Measurements from ENCODE around the gene FTL.

Gene FTL

DNA sequence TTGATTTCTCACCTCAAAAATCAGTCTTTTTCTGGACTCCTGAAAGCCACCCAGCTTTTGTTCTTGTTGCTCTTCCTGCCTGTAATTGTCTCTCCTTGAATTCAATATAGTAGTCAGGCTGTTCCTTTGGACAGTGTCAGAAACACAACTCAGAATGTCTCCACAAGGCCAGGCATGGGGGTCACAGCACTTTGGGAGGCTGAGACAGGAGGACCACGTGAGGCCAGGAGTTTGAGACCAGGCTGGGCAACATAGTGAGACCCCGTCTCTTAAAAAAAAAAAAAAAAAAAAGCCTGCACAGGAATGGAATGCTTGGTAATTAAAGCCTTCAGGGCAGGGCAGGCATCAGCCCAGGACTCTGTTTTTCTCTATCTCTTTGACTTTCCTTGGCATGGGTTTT, 19.3 kb upstream of the FTL start:
- Histone ChIP-seq H3K27me3 (ENCODE audit: control insufficient read depth, insufficient read depth, low read length) (no peaks in the 10 kb centered on the region), H3K4me1 (ENCODE audit: control insufficient read depth, insufficient read depth, low read length) (no peaks in the 10 kb centered on the region), H3K27ac (ENCODE audit: low read length) (no peak overlapping the region), H3K9me3 (ENCODE audit: control insufficient read depth, insufficient read depth, low read length) (no peaks in the 10 kb centered on the region), H3K36me3 (ENCODE audit: control insufficient read depth, insufficient read depth, low read length) (no peaks in the 10 kb centered on the region), H3K4me3 (ENCODE audit: low read length) (no peak overlapping the region)
- WGBS (ENCODE audit: insufficient coverage, insufficient read length) = no CpG with 5 or more reads among the region's 2 CpGs
- DNase-seq (ENCODE audit: low read depth, low spot score) = no peak

DNA sequence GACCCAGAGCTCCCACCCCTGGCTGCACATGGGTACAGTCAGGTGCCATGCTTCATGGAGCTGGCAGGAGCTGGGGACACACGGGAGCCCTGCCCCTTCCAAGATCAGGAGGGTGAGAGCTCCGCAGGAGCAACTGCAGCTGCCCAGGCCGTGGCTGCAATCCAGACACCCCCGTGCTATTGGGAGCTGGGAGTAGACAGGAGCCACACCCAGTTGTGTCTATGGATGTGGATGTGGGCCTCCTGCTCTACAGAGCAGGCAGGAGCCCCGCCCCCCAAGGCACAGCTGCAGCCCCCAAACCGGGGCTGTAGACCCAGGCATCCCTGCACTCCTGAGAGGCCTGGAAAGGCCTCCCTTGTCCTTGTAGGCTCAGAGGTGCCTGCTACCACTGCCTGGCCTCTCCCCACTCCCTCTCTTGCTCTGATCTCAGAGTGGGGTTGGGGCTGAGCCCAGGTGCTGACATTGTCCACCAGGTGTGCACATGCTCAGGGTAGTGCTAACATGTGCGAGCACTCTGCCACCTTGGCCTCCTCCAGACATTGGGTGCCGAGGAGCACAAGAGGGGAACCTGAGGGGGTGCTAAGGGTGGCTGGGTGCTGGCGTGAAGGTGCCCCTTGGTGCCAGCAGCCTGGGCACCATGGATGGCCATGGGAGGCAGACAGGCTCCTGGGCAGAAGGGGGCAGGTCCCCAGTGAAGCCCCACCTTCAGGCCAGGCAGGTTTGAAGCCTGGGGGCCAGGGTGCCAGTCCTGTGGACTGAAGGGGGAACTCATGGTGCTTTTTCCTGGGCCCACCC, 18.4 kb upstream of the FTL start:
- no CpG with 5 or more reads among the region's 9 CpGs for WGBS (ENCODE audit: insufficient coverage, insufficient read length)
- no peaks in the 10 kb centered on the region for H3K4me1 ChIP-seq (ENCODE audit: control insufficient read depth, insufficient read depth, low read length)
- H3K27me3 ChIP-seq (ENCODE audit: control insufficient read depth, insufficient read depth, low read length) = no peaks in the 10 kb centered on the region
- H3K36me3 ChIP-seq (ENCODE audit: control insufficient read depth, insufficient read depth, low read length) = no peaks in the 10 kb centered on the region
- no peaks in the 10 kb centered on the region for H3K9me3 ChIP-seq (ENCODE audit: control insufficient read depth, insufficient read depth, low read length)
- DNase-seq (ENCODE audit: low read depth, low spot score) = no peak
- no peak overlapping the region for H3K27ac ChIP-seq (ENCODE audit: low read length)
- no peak overlapping the region for H3K4me3 ChIP-seq (ENCODE audit: low read length)

DNA sequence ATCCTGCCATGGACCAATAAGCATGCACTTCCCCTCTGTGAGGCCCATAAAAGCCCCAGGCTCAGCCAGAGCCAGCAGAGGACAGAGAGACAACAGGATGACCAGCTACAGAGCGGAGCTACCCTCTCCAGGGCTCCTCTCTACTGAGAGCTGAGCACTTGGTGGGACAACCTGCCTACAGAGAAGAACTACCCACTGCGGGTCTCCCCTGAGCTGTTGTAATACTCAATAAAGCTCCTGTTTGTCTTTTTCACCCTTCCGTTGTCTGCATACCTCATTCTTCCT, 17.9 kb upstream of the FTL start:
- no CpG with 5 or more reads among the region's 3 CpGs for WGBS (ENCODE audit: insufficient coverage, insufficient read length)
- no peaks in the 10 kb centered on the region for H3K9me3 ChIP-seq (ENCODE audit: control insufficient read depth, insufficient read depth, low read length)
- no peak overlapping the region for H3K27ac ChIP-seq (ENCODE audit: low read length)
- no peaks in the 10 kb centered on the region for H3K27me3 ChIP-seq (ENCODE audit: control insufficient read depth, insufficient read depth, low read length)
- no peak for DNase-seq (ENCODE audit: low read depth, low spot score)
- H3K36me3 ChIP-seq (ENCODE audit: control insufficient read depth, insufficient read depth, low read length) = no peaks in the 10 kb centered on the region
- H3K4me1 ChIP-seq (ENCODE audit: control insufficient read depth, insufficient read depth, low read length) = no peaks in the 10 kb centered on the region
- no peak overlapping the region for H3K4me3 ChIP-seq (ENCODE audit: low read length)

DNA sequence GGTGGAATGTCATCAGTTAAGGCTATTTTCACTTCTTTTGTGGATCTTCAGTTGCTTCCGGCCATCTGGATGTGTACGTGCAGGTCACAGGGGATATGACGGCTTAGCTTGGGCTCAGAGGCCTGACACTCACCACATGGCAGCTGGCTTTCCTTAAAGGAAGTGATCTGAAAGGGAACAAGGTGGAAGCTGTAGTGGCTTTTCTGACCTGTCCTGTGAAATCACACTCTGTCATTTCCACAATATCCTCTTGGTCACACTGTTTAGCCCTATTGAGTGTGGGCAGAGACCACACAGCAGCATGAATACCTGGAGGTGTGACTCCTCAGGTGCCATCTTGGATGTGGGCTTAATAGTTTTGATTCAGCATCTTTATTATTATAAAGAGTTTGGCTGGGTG, 14.9 kb upstream of the FTL start:
- no peaks in the 10 kb centered on the region for H3K9me3 ChIP-seq (ENCODE audit: control insufficient read depth, insufficient read depth, low read length)
- no peak overlapping the region for H3K4me3 ChIP-seq (ENCODE audit: low read length)
- H3K27me3 ChIP-seq (ENCODE audit: control insufficient read depth, insufficient read depth, low read length) = no peaks in the 10 kb centered on the region
- no CpG with 5 or more reads among the region's 3 CpGs for whole genome bisulfite sequencing (ENCODE audit: insufficient coverage, insufficient read length)
- DNase-seq (ENCODE audit: low read depth, low spot score) = no peak
- H3K4me1 ChIP-seq (ENCODE audit: control insufficient read depth, insufficient read depth, low read length) = no peaks in the 10 kb centered on the region
- no peaks in the 10 kb centered on the region for H3K36me3 ChIP-seq (ENCODE audit: control insufficient read depth, insufficient read depth, low read length)
- H3K27ac ChIP-seq (ENCODE audit: low read length) = no peak overlapping the region

DNA sequence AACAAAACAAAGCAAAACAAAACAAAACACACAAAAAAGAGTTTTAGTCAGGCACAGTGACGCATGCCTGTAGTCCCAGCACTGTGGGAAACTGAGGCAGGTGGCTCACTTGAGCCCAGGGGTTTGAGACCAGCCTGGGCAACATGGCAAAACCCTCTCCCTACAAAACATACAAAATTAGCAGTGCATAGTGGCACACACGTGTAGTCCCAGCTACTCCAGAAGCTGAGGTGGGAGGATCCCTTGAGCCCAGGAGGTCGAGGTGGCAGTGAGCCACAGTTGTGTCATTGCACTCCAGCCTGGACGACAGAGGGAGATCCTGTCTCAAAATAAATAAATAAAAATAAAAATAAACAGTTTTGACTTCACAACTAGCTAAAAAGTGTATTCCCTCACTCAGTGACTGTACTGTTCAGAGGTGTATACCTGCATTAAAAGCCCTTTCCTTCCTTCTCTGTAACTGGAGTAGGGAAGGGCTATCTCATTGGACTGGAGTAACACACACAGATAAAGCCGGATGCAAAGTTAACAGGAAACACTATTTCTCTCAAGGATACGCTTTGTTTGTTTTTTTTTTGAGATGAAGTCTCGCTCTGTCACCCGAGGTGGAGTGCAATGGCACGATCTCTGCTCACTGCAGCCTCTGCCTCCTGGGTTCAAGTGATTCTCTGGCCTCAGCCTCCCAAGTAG, 14.1 kb upstream of the FTL start:
- Histone ChIP-seq H3K27me3 (ENCODE audit: control insufficient read depth, insufficient read depth, low read length) (no peaks in the 10 kb centered on the region), H3K9me3 (ENCODE audit: control insufficient read depth, insufficient read depth, low read length) (no peaks in the 10 kb centered on the region), H3K36me3 (ENCODE audit: control insufficient read depth, insufficient read depth, low read length) (no peaks in the 10 kb centered on the region), H3K4me1 (ENCODE audit: control insufficient read depth, insufficient read depth, low read length) (no peaks in the 10 kb centered on the region), H3K4me3 (ENCODE audit: low read length) (no peak overlapping the region), H3K27ac (ENCODE audit: low read length) (no peak overlapping the region)
- WGBS (ENCODE audit: insufficient coverage, insufficient read length) = no CpG with 5 or more reads among the region's 9 CpGs
- DNase-seq (ENCODE audit: low read depth, low spot score) = no peak

DNA sequence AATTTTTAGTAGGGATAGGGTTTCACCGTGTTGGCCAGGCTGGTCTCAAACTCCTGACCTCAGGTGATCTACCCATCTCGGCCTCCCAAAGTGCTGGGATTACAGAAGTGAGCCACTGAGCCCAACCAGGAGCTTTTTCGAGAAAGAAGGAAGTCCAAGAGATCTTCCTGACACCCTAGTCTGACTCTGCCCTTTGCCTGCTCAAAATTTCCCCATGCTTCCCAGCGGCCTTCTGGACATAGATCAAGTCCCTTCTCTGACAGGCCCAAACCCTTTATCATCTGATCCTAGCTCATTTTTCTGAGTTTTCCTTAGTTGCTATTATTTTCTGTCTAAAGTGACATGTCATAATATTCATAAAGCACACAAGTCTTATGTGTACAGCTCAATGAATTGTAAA, 12.0 kb upstream of the FTL start:
- WGBS (ENCODE audit: insufficient coverage, insufficient read length) = no CpG with 5 or more reads among the region's 4 CpGs
- Histone ChIP-seq H3K36me3 (ENCODE audit: control insufficient read depth, insufficient read depth, low read length) (peaks cover 10% of the 10 kb centered on the region; the same call in 1 of the 2 replicates), H3K4me3 (ENCODE audit: low read length) (no peak overlapping the region), H3K9me3 (ENCODE audit: control insufficient read depth, insufficient read depth, low read length) (no peaks in the 10 kb centered on the region), H3K27me3 (ENCODE audit: control insufficient read depth, insufficient read depth, low read length) (no peaks in the 10 kb centered on the region), H3K4me1 (ENCODE audit: control insufficient read depth, insufficient read depth, low read length) (no peaks in the 10 kb centered on the region; the same call in 1 of the 2 replicates), H3K27ac (ENCODE audit: low read length) (no peak overlapping the region)
- DNase-seq (ENCODE audit: low read depth, low spot score) = no peak

DNA sequence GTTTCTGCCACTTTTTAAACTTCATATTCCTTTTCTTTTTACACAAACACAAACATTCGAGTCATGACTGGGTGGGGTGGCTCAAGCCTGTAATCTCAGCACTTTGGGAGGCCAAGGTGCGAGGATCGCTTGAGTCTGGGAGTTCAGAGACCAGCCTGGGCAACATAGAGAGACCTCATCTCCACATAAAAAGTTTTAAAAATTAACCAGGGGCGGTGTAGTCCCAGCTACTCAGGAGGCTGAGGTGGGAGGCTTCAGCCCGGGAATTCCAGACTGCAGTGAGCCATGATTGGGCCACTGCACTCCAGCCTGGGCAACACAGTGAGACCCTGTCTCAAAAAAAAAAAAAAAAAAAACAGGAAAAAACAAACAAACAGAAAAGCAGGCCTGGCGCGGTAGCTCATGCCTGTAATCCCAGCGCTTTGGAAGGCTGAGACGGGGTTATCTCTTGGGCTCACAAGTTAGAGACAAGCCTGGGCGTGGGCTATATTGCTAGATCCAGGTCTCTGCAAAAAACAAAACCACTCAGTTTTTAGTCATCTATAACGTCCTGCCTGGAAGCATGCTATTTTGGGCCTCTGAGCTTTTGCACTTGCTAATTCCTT, 11.0 kb upstream of the FTL start:
- Histone ChIP-seq H3K4me3 (ENCODE audit: low read length) (peak overlapping the region; percentile 83; the same call in 1 of the 2 replicates), H3K9me3 (ENCODE audit: control insufficient read depth, insufficient read depth, low read length) (no peaks in the 10 kb centered on the region), H3K36me3 (ENCODE audit: control insufficient read depth, insufficient read depth, low read length) (peaks cover 10% of the 10 kb centered on the region; the same call in 1 of the 2 replicates), H3K27ac (ENCODE audit: low read length) (no peak overlapping the region), H3K4me1 (ENCODE audit: control insufficient read depth, insufficient read depth, low read length) (no peaks in the 10 kb centered on the region; the same call in 1 of the 2 replicates), H3K27me3 (ENCODE audit: control insufficient read depth, insufficient read depth, low read length) (no peaks in the 10 kb centered on the region)
- no peak for DNase-seq (ENCODE audit: low read depth, low spot score)
- WGBS (ENCODE audit: insufficient coverage, insufficient read length) = no CpG with 5 or more reads among the region's 11 CpGs

DNA sequence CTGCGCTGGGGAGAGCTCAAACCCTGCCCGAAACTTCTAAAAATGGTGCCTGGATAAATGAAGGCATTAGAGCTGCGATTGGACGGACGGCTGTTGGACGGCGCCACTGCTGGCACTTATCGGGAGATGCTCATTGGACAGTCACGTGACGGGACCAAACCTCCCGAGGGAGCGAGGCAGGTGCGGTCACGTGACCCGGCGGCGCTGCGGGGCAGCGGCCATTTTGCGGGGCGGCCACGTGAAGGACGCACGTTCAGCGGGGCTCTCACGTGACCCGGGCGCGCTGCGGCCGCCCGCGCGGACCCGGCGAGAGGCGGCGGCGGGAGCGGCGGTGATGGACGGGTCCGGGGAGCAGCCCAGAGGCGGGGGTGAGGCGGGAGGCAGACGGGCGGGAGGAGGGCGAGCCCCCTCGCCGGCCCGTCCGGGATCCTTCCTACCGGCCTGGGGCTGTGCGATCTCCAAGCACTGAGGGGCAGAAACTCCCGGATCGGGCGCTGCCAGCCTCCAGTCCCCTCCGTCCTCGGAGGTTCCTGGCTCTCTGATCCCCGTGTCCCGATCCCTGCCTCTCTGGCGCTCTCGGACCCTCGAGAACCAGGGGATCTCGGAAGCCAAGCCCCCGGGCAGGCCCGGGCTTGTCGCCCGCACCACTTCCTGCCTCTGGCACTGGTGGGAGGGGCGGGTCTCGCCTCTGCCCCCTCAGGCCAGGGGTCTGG, 10.4 kb upstream of the FTL start, which contains the start of gene BAX:
Gene BAX (plus strand): TSS at position 281 of the 713 bp plus-strand sequence. CDS start 54 bp downstream, at position 335.
- WGBS (ENCODE audit: insufficient coverage, insufficient read length) = no CpG with 5 or more reads among the region's 71 CpGs
- Histone ChIP-seq H3K27me3 (ENCODE audit: control insufficient read depth, insufficient read depth, low read length) (no peaks in the 10 kb centered on the region), H3K4me3 (ENCODE audit: low read length) (peak within 1 kb of the TSS; percentile 83), H3K4me1 (ENCODE audit: control insufficient read depth, insufficient read depth, low read length) (no peaks in the 10 kb centered on the region; the same call in 1 of the 2 replicates), H3K27ac (ENCODE audit: low read length) (no peak within 1 kb of the TSS), H3K36me3 (ENCODE audit: control insufficient read depth, insufficient read depth, low read length) (peaks cover 10% of the 10 kb centered on the region; the same call in 1 of the 2 replicates), H3K9me3 (ENCODE audit: control insufficient read depth, insufficient read depth, low read length) (no peaks in the 10 kb centered on the region)
- DNase-seq (ENCODE audit: low read depth, low spot score) = peak; percentile 94

DNA sequence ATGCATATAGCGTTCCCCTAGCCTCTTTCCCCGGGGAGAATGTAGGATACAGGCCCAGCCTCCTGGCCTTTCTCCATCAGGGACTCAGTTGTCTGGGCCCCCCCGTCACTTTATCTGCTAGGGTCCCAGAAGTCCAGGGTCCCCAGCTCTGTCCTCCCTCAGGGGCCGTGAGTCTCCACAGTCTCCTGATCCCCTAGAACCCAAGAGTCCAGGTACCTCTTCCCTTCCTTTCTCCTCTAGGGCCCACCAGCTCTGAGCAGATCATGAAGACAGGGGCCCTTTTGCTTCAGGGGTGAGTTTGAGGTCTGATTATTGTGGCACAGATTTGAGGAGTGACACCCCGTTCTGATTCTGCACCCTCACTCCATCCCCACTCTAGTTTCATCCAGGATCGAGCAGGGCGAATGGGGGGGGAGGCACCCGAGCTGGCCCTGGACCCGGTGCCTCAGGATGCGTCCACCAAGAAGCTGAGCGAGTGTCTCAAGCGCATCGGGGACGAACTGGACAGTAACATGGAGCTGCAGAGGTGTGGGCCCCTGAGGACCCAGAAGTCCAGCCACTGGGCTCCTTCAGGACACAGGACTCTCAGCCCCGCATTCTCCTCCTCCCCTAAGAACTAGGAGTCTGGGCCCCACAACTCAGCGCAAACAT, 9.7 kb upstream of the FTL start:
- Histone ChIP-seq H3K4me1 (ENCODE audit: control insufficient read depth, insufficient read depth, low read length) (no peaks in the 10 kb centered on the region; the same call in 1 of the 2 replicates), H3K4me3 (ENCODE audit: low read length) (peak overlapping the region; percentile 83; the same call in 1 of the 2 replicates), H3K36me3 (ENCODE audit: control insufficient read depth, insufficient read depth, low read length) (peaks cover 10% of the 10 kb centered on the region; the same call in 1 of the 2 replicates), H3K27ac (ENCODE audit: low read length) (no peak overlapping the region), H3K9me3 (ENCODE audit: control insufficient read depth, insufficient read depth, low read length) (no peaks in the 10 kb centered on the region), H3K27me3 (ENCODE audit: control insufficient read depth, insufficient read depth, low read length) (no peaks in the 10 kb centered on the region)
- no peak for DNase-seq (ENCODE audit: low read depth, low spot score)
- WGBS (ENCODE audit: insufficient coverage, insufficient read length) = no CpG with 5 or more reads among the region's 16 CpGs

DNA sequence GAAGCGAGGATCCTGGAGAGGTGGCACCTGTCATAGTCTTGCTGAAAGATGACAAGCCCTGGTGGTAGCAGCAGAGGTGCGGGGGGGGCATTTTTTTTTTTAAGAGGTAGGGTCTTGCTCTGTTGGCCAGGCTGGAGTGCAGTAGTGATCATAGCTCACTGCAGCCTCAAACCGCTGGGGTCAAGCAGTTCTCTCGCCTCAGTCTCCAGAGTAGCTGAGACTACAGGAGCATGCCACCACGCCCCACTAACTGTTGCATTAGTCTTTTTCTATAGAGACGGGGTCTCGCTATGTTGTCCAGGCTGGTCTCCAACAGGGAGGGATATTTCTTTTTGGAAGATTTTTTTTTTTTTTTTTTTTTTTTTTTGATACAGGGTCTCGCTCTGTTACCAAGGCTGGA, 7.1 kb upstream of the FTL start:
- DNase-seq (ENCODE audit: low read depth, low spot score) = no peak
- Histone ChIP-seq H3K27ac (ENCODE audit: low read length) (no peak overlapping the region), H3K36me3 (ENCODE audit: control insufficient read depth, insufficient read depth, low read length) (peaks cover 15% of the 10 kb centered on the region), H3K27me3 (ENCODE audit: control insufficient read depth, insufficient read depth, low read length) (no peaks in the 10 kb centered on the region), H3K4me1 (ENCODE audit: control insufficient read depth, insufficient read depth, low read length) (peaks cover 4% of the 10 kb centered on the region), H3K4me3 (ENCODE audit: low read length) (no peak overlapping the region), H3K9me3 (ENCODE audit: control insufficient read depth, insufficient read depth, low read length) (no peaks in the 10 kb centered on the region)
- no CpG with 5 or more reads among the region's 8 CpGs for WGBS (ENCODE audit: insufficient coverage, insufficient read length)

All from iPS DF 6.9 (cell line).